ENCODE results near the gene MAPK11.

MAPK11 gene

DNA sequence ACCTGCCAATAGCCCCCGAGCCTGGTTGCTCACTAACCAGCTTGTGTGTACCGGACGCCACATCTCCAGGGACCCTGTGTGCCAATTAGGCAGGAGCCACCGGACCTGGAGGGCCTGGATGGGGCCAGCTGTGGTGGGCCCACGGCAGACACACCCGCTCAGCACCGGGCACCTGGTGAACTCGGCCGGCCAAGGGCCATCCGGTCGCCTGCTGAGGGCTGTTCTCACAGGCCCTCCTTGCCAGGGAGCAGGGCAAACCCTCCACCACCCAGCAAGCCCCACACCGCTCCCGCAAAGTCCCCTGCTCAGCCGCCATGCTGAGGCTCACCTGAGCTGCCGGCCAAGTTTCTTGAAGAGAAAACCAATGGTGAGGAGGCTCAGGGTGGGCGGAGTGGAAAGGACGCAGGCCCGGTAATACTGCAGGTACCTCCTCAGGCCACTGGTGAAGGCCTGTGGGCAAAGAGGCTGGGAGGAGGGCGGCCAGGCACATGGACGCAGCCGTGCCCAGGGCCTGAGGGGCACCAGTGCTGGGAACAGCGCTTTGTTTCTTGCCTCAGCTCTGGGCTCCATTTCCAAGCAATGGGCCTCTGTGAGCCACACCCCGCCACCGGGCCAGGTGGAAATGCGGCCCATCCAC, 42.5 kb downstream of the MAPK11 start:
- in situ Hi-C loops (cut with HindIII; ENCODE audit: low sequenced_read_pairs), result no loop called here

DNA sequence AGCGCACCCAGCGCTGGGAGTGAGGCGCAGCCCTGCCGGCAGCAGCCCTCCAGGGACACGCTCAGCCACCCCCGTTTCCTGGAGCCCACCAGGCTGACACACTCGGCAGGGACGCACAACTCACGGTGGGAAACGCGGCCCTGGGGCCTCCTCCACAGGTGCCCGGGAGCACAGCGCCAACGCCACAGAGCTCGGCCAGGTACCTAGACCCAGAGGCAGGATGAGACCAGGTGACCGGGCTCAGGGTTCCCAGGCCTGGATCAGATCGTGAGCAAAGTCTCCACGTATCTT, 43.4 kb downstream of the MAPK11 start:
- in situ Hi-C loops (cut with HindIII; ENCODE audit: low sequenced_read_pairs), result no loop called here

DNA sequence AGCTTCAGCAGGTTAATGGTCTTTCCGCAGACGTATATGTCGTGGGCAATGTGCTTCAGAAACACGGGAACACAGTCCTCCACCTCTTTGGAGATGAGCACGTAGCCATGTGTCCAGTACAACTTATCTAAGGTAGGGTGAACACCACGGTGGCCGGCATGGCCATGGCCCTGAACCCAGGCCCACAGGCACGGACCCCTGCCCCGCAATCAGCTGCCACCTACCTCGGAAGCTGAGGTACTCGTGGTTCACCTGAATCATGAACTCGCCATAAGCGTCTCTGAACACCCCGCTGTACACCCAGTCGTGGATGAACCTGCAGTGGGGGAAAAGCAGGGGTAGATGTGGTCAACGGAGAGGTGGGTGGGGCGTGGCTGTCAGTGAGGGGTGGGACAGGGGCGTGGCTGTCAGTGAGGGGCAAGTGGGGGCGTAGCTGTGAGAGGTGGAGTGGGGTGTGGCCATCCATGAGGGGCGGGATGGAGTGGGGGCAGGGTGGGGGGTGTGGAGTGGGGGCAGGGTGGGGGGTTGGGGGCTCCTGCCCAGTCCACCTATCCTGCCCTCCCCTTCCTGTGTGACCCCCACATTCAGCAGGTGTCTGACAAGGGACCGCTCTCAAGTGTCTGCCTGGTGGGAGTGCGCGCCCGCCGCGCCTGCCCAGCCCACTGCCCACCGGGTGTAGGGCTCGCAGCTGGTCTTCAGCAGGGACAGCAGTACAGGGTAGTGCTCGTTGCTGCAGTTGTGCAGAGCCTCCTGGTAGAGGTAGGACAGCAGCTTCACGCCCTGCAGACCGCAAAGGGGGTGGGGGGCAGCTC, 43.9 kb downstream of the MAPK11 start:
- in situ Hi-C loops (cut with HindIII; ENCODE audit: low sequenced_read_pairs), result no loop called here

DNA sequence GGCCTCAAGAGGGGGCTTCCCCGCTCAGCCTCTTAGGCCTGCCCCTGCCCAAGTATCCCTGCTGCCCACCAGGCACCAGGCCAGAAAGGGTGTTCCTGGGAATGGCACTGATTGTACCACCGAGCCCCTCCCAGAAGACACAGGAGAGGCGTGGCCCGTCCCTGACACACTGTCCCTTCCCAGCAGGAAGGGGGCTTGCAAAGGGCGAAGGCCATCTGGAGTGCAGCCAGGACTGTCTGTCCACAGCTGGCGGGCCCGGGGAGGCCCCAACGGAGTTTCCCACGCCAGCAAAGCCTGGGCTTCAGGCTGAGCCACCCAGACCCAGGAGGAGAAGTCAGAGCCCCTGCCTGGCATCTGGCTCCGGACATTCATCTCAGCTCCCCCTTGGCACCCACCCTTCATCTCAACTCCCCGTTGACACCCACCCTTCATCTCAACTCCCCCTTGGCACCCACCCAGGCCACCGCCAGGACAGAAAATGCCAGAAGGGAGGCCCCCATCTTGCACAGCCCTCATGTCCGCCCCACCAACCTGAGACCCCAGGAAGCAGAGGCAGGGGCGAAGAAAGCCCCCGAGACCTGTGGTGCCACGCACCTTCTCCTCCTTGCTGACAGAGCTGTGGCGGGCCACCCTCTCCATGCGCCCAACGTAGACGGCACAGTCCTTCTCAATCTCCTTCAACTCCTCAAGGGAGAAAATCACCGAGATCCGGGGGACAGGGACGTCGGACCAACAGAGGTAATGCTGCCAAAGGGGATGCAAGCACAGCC, 44.8 kb downstream of the MAPK11 start:
- in situ Hi-C loops (cut with HindIII; ENCODE audit: low sequenced_read_pairs), result no loop called here

DNA sequence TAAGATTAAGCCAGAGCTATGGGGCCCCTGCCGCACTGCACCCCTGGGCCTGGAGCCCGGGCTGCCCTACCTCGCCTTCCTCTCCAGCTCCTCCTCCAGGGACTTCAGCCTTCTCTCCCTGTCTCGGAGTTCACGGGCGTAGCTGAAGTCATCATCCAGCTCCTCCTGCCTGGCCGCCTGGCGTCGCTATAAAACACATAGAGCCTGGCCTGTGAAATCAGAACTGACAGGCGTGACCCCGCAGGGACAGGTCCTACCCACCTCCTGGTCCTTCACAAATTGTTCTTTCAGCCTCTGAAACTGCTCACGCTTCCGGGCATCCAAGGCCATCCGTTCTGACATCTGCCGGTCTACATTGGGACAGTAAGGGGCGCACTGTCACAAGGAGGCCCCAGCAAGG, 46.1 kb downstream of the MAPK11 start:
- in situ Hi-C loops (cut with HindIII; ENCODE audit: low sequenced_read_pairs), result no loop called here

DNA sequence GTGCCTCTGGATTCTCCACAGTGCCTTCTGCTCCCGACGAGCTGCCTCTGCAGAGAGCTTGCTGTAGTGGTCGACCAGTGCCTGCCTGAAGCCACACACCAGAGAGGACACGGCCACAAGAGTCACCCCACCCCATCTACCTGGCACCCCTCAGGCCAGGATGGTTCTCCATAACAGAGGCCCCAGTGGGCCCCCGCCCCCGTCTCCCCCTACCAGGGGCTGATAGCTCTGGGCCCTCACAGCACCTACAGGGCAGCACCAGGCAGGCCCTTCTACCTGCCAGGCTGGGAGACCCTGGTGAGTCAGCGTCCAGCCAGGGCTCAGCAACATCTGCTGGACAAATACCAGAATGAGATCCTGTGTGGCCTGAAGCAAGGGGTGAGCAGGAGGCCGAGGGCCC, 47.7 kb downstream of the MAPK11 start:
- in situ Hi-C loops (cut with HindIII; ENCODE audit: low sequenced_read_pairs), result no loop called here

DNA sequence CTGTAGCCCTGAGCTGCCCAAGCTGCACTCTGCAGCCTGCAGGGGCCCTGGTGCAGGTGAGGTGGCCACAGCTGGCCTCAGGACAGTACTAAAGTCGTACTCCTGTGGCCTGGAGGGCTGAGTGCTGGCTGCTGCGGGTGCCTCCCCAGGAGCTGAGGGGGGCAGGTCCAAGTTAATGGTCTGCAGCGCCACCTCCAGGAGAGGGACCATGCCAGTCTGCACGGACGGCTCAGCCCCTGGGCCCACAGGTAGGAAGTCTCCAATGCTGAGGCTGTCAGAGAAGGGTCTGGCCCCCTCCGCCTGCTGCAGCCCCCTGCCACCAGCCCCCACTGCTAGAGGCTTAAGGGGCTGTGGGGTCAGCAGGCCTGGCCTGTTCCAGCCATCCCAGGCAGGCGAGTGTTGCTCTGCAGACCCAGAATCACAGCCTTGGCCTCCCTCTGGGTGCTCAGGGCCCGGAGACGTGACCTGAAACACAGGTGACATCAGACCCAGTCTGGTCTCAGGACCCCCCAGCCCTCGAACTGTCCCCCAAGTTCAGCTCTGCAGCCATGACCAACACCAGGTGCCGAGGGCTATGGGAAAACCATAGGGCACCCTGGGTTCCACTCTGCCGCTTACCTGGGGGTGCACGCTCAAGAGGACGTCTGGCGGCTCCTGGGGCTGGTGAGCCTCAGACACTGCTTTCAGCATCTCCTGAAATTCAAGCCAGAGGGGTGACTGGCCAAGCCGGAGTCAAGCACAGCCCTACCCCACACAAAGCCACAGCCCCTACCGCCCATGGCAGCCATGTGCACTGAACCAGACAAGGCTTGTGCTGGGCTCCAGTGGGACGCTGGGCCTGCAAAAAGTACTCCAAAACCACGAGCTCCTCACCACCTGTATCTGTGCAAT, 48.5 kb downstream of the MAPK11 start:
- in situ Hi-C loops (cut with HindIII; ENCODE audit: low sequenced_read_pairs), result no loop called here

DNA sequence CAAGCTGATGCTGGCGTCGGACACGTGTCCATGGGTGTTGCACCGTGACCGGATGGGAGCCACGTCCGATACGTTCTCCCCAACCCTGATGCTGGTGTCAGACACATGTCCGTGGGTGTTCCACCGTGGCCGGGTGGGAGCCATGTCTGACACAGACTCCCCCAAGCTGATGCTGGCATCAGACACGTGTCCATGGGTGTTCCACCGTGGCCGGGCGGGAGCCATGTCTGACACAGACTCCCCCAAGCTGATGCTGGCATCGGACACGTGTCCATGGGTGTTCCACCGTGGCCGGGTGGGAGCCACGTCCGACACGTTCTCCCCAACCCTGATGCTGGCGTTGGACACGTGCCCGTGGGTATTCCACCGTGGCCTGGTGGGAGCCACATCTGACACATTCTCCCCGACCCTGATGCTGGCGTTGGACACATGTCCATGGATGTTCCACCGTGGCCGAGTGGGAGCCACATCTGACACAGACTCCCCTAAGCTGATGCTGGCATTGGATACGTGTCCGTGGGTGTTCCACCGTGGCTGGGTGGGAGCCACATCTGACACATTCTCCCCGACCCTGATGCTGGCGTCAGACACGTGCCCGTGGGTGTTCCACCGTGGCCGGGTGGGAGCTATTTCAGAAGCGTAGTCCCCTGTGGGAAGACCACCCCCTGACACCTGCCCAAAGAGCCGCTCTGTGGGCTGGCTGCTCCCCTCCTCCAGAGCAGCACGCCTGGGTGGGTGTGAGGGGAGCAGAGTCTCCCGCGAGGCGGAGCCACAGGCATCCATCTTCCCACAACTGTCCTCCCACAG, 49.4 kb downstream of the MAPK11 start:
- in situ Hi-C loops (cut with HindIII; ENCODE audit: low sequenced_read_pairs), result no loop called here

DNA sequence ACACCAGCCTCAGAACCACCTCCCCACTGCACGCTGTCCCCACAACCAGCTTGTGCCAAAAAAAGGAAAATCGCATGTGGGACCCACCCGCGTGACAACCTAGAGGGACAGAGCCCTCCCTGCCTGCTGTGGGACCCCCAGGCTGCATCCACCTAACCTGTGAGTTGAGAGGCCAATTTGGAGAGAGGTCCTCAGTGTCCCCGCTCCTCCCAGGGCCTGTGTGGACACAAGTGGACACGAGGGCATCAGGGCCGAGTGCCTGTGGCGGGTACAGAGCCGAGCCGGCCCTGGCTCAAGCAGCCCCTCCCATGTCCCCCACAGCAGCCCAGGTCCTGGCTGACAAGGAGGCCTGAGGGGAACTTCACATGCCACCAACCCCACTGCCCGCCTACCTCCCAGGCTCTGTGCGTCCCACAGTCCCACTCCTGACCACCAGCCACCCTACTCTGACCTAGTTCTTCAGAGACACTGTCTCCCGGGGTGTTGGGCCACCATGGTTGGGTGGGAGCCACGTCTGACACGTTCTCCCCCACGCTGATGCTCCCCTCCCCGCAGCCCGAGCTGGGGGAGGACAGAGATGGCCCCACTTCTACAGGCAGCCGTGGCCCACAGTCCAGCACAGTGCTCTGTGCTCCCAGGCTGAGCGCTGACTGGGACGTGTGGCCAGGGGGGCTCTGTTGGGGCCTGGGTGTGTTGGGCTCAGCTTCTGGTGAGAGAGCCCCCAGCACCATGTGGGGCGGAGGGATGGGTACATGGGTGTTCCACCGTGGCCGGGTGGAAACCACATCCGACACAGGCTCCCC, 50.2 kb downstream of the MAPK11 start:
- in situ Hi-C loops (cut with HindIII; ENCODE audit: low sequenced_read_pairs), result no loop called here

DNA sequence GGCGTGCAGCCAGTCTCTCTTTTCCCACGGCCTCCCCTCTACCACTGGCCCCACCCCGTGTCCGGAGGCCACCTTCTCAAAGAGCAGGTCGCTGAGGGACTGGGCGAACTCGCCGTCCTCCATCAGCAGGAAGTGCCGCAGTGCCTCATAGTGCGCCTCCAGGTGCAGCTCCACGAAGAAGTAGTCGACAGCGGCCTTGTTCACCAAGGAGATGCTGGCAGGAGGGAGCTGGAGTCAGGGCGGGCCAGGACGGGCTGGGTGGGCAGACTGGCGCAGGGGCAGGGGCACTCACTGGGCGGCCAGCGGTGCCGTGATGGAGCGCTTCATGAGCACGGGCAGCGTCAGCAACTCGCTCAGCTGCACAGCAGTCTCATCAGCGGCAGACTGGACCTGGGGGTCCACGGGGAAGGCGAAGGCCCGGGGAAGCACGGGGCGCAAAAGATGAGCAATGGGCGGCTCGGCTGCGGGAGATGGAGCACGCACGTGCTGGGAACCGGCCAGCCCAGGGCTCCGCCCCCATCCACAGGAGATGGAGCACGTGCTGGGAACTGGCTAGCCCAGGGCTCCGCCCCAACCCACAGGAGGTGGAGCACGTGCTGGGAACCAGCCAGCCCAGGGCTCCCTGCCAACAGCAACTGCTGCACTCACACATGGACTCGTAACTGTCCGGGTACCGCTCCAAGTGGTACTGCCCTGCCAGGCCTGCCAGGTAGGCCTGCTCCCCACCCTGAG, 51.0 kb downstream of the MAPK11 start:
- in situ Hi-C loops (cut with HindIII; ENCODE audit: low sequenced_read_pairs), result no loop called here

DNA sequence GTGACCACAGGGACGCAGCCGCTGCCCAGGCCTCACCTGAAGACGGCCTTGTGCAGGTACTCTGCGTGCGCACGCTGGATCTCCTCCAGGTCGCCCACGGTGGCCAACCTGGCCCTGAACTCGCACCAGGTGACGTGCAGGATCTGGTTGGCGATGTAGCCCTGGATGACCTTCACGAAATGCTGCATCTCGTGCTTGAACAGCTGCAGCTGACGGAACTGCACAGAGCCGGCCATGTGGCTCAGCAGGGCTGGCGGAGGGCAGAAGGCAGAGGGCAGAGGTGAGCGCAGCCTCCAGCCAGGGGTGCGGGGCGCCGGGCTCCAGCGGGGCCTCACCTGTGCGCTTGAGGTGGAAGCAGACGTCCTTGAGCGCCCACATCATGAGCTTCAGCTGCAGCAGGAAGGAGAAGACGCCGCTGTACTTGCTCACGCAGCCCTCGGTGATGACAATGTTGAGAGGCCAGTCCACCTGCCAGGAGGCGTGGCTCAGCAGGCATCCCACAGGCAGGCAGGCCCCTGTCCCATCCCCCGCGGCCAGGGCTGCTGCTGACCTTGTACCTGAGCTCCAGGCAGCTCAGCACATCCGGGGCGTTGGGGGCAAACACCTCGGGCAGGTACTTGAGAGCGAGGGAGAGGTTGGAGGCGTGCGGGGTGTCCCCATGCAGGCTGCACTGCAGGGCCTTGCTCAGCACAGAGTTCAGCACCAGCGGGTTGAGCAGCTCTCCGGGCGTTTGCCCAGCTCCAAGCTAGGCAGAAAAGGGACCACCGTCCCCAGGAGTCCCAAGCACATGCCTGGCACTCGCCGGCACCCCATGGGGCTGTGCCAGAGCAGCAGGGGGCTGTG, 51.8 kb downstream of the MAPK11 start:
- in situ Hi-C loops (cut with HindIII; ENCODE audit: low sequenced_read_pairs), result no loop called here

DNA sequence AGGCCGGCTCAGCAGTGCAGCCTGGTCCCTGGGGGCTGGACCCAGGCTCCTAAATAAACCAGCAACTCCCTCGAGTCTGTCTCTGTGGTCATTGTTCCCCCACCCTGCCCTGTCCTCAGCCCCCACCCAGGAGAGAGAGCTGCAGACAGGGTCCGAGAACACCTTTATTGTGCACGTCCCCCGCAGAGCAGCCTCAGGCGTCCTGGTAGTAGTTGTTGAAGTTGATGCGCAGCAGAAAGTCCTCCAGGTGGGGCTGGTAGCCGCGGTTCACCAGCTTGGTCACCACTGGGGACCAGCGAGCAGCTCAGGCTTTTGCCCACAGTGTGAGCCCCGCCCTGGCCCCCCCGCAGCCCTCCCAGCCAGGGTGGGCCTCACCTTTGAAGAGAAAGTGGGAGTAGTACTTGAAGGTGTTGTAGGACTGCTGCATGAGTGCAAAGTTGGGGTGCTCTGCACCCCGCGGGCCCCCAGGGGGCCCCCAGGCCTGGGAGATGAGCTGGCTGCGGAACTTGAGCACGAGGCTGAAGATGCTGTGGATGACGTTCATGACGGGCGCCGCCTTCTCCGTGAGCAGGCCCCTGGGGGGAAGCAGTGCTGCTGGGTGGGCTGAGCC, 52.5 kb downstream of the MAPK11 start:
- in situ Hi-C loops (cut with HindIII; ENCODE audit: low sequenced_read_pairs), result no loop called here

DNA sequence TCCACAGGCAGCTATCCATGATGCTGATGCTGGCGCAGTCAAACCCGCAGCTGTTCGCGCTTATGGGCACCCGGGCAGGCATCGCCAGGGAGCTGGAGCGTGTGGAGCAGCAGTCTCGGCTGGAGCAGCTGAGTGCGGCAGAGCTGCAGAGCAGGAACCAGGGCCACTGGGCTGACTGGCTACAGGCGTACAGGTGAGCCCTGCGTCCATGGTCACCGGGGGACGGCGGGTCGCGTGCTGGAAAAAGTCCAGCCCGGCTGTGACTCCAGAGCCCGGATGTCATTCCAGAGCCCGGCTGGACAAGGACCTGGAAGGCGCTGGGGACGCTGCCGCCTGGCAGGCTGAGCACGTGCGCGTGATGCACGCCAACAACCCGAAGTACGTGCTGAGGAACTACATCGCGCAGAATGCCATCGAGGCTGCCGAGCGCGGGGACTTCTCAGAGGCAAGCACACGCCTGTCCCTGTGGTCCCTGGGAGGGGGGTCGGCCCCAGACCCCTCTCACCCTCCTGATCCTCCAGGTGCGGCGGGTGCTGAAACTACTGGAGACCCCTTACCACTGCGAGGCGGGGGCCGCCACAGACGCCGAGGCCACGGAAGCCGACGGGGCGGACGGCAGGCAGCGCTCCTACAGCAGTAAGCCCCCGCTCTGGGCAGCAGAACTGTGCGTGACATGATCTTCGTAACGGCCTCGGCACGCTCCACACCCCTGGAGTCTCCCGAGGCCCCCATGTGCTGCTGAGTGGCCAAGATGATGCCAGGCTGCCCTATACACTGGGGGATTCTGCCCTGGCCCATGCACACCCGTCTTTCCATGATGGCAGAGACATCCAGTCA, 53.3 kb downstream of the MAPK11 start:
- in situ Hi-C loops (cut with HindIII; ENCODE audit: low sequenced_read_pairs), result no loop called here

DNA sequence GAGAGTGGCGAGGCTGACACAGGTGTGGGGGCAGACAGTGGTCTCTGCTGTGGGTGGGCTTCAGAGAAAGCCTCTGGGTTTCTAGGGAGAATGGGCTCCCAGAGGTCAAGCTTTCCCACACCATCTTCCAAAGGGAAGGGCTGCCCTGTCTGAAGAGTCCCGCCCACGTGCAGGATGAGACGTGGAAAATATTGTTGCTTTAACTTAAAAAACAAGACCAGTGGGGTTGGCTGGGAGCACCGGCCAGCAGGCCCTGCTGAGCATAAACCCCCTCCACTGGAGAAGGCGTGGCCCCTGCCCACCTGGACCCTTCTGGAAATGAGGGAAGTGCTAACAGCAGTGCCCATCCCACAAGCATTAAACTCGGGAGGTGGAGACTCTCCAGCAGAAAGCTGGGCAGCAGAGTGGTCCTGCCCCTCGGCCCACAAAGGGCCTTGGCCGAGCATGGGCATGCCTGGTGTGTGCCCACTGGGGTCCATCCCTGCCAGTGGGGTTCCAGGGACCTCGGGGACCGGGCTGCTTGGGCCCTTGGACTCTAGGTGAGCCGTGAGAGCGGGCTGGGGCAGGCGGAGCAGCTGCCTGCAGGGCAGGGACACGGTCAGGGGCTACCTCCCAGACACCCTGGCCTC, 54.0 kb downstream of the MAPK11 start:
- in situ Hi-C loops (cut with HindIII; ENCODE audit: low sequenced_read_pairs), result no loop called here

DNA sequence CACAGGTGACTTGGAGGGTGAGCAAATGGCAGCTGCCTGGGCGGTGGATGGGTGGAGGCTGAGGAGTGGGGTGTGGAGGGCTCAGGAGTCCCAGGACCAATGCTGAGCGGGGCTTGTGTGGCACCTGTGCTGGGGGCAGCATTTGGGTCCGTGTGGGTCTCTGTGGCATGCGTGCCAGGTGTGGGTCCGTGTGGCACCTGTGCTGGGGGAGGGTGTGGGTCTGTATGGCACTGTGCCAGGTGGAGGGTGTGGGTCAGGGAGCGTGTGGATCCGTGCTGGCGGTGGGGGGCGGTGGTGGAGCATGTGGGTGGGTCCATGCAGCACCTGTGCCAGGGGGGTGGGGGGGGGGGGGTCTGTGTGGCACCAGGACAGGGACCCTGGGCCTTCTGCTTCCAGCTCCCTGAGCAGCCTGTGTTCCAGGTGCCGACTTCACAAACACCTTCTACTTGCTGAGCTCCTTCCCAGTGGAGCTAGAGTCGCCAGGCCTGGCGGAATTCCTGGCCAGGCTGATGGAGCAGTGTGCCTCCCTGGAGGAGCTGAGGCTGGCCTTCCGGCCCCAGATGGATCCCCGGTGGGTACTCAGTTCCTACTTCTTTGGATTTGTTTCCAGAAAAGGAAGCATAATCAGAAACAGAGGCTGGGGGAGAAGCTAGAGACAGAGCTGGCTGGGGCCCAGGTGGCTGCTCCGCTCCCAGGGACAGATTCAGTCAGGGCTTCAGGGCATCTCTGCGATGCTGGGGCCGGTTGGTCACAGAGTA, 54.7 kb downstream of the MAPK11 start:
- in situ Hi-C loops (cut with HindIII; ENCODE audit: low sequenced_read_pairs), result no loop called here
